ENCODE results near the gene LRRC40. TPM values are rescaled to one million over a fixed set of nuclear protein-coding genes. Genes with fewer than 3 reads are reported as not detected.
A peak's percentile ranks its signal among the peaks of the same experiment; 100 is the strongest.

LRRC40 gene
- polyA plus RNA-seq: 22.9 TPM
- long read RNA-seq, donor 1, partial matches to known transcripts: 116 of 118 reads
- long read RNA-seq, donor 1, other reads (novel, unspliced or antisense): 0 of 118 reads
- long read RNA-seq, donor 2, transcript LRRC40-201 (15 exons, 2,884 nt): major isoform, 6 of 976 reads
- long read RNA-seq, donor 2, partial matches to known transcripts: 960 of 976 reads
- long read RNA-seq, donor 2, other reads (novel, unspliced or antisense): 10 of 976 reads
- long read RNA-seq, donor 3: 0 reads
- long read RNA-seq, donor 4: 0 reads
- long read RNA-seq, donor 5, partial matches to known transcripts: 245 of 246 reads
- long read RNA-seq, donor 5, other reads (novel, unspliced or antisense): 0 of 246 reads
- long read RNA-seq, donor 6, transcript LRRC40-201 (15 exons, 2,884 nt): major isoform, 6 of 667 reads
- long read RNA-seq, donor 6, partial matches to known transcripts: 645 of 667 reads
- long read RNA-seq, donor 6, other reads (novel, unspliced or antisense): 16 of 667 reads
- long read RNA-seq, donor 7, partial matches to known transcripts: 327 of 329 reads
- long read RNA-seq, donor 7, other reads (novel, unspliced or antisense): 0 of 329 reads
- long read RNA-seq, donor 8, transcript LRRC40-201 (15 exons, 2,884 nt): major isoform, 5 of 5 reads
- long read RNA-seq, donor 8, partial matches to known transcripts: 0 of 5 reads
- long read RNA-seq, donor 8, other reads (novel, unspliced or antisense): 0 of 5 reads
- long read RNA-seq, donor 9, transcript LRRC40-201 (15 exons, 2,884 nt): major isoform, 8 of 522 reads
- long read RNA-seq, donor 9, partial matches to known transcripts: 485 of 522 reads
- long read RNA-seq, donor 9, other reads (novel, unspliced or antisense): 29 of 522 reads
- long read RNA-seq, donor 10, transcript LRRC40-201 (15 exons, 2,884 nt): major isoform, 5 of 494 reads
- long read RNA-seq, donor 10, partial matches to known transcripts: 470 of 494 reads
- long read RNA-seq, donor 10, other reads (novel, unspliced or antisense): 19 of 494 reads
- long read RNA-seq, donor 11, partial matches to known transcripts: 0 of 2 reads
- long read RNA-seq, donor 11, other reads (novel, unspliced or antisense): 0 of 2 reads

GRCh38 chr1:70205434-70206118 is at the start of gene LRRC40:
Gene LRRC40 (minus strand): TSS chr1:70205579. CDS start chr1:70205540, 39 bp downstream.
- peaks cover 3% of the 10 kb centered on the region for H3K4me1 ChIP-seq (ENCODE audit: control insufficient read depth, insufficient read depth, low read length)
- peak within 1 kb of the TSS; percentile 96 for H3K27ac ChIP-seq (ENCODE audit: low read length)
- WGBS (ENCODE audit: insufficient coverage, low lambda C conversion rate): no CpG with 5 or more reads among the region's 47 CpGs
- no peaks in the 10 kb centered on the region for H3K9me3 ChIP-seq (ENCODE audit: control insufficient read depth, low read depth, low read length)
- peak within 1 kb of the TSS; percentile 81 for H3K4me3 ChIP-seq (ENCODE audit: low read length)
- peak; percentile 98 to 99 for DNase-seq
- peaks cover 8% of the 10 kb centered on the region for H3K36me3 ChIP-seq (ENCODE audit: control insufficient read depth, insufficient read depth, low read length)
- no peaks in the 10 kb centered on the region for H3K27me3 ChIP-seq (ENCODE audit: control insufficient read depth, insufficient read depth, low read length)

- Histone ChIP-seq H3K27ac (ENCODE audit: low read length) (no peak overlapping the region), H3K9me3 (ENCODE audit: control insufficient read depth, low read depth, low read length) (no peaks in the 10 kb centered on the region), H3K4me1 (ENCODE audit: control insufficient read depth, insufficient read depth, low read length) (no peaks in the 10 kb centered on the region), H3K27me3 (ENCODE audit: control insufficient read depth, insufficient read depth, low read length) (no peaks in the 10 kb centered on the region), H3K36me3 (ENCODE audit: control insufficient read depth, insufficient read depth, low read length) (peaks cover 70% of the 10 kb centered on the region), H3K4me3 (ENCODE audit: low read length) (no peak overlapping the region)
- DNase-seq: no peak
- WGBS (ENCODE audit: insufficient coverage, low lambda C conversion rate): 92% methylated on average over 2 of the region's 4 CpGs
These were observed 43.4 kb upstream of the LRRC40 start for GRCh38 chr1:70248729-70249128.

- Histone ChIP-seq H3K27ac (ENCODE audit: low read length) (no peak overlapping the region), H3K9me3 (ENCODE audit: control insufficient read depth, low read depth, low read length) (no peaks in the 10 kb centered on the region), H3K4me3 (ENCODE audit: low read length) (no peak overlapping the region), H3K4me1 (ENCODE audit: control insufficient read depth, insufficient read depth, low read length) (no peaks in the 10 kb centered on the region), H3K36me3 (ENCODE audit: control insufficient read depth, insufficient read depth, low read length) (peaks cover 74% of the 10 kb centered on the region), H3K27me3 (ENCODE audit: control insufficient read depth, insufficient read depth, low read length) (no peaks in the 10 kb centered on the region)
- DNase-seq: no peak
These were observed 42.4 kb upstream of the LRRC40 start for GRCh38 chr1:70247768-70248167.

DNA sequence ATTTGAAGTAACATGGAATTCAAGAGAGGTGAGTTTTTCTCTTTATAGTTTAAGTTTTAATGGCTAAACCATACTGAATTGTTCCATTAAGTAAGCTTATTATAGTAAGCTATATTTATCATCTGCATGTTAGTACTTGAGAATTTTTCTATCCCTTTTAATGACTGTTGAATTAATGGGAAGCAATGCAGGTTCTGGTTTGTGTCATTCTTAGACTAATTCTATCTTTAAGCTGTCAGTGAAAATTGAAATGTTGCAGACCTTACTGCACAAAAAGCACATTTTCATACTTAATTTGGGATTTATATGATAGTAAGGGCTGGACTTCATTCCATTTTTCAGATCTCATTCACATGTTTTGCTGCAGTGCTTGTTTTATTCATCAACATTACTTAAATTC is 41.7 kb upstream of the LRRC40 start:
- Histone ChIP-seq H3K36me3 (ENCODE audit: control insufficient read depth, insufficient read depth, low read length) (peaks cover 79% of the 10 kb centered on the region), H3K27me3 (ENCODE audit: control insufficient read depth, insufficient read depth, low read length) (no peaks in the 10 kb centered on the region), H3K27ac (ENCODE audit: low read length) (no peak overlapping the region), H3K9me3 (ENCODE audit: control insufficient read depth, low read depth, low read length) (no peaks in the 10 kb centered on the region), H3K4me1 (ENCODE audit: control insufficient read depth, insufficient read depth, low read length) (no peaks in the 10 kb centered on the region), H3K4me3 (ENCODE audit: low read length) (no peak overlapping the region)
- DNase-seq: no peak

DNA sequence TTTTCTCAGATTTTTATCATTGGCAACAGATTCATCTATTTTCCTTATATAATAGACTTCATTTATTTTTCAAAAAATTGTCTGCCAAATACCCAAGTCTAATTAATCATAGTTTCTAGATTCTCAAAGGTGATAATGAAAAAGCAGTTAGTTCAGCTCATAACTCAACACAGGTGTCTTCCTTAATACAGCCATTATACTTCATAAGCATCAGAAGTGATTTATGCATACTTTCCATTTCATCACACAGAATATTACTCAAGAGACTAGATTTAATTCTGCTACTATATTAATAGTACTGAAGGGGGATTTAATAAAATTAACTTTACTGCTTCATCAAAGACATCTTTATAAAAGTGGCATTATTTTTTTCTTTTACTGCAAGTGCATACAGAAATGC is 34.6 kb upstream of the LRRC40 start:
- H3K27me3 ChIP-seq (ENCODE audit: control insufficient read depth, insufficient read depth, low read length): no peaks in the 10 kb centered on the region
- DNase-seq: no peak
- H3K27ac ChIP-seq (ENCODE audit: low read length): no peak overlapping the region
- no peak overlapping the region for H3K4me3 ChIP-seq (ENCODE audit: low read length)
- no peaks in the 10 kb centered on the region for H3K9me3 ChIP-seq (ENCODE audit: control insufficient read depth, low read depth, low read length)
- no peaks in the 10 kb centered on the region for H3K4me1 ChIP-seq (ENCODE audit: control insufficient read depth, insufficient read depth, low read length)
- peaks cover 79% of the 10 kb centered on the region for H3K36me3 ChIP-seq (ENCODE audit: control insufficient read depth, insufficient read depth, low read length)

GRCh38 chr1:70234733-70235132 is 29.4 kb upstream of the LRRC40 start:
- Histone ChIP-seq H3K4me1 (ENCODE audit: control insufficient read depth, insufficient read depth, low read length) (no peaks in the 10 kb centered on the region), H3K4me3 (ENCODE audit: low read length) (no peak overlapping the region), H3K36me3 (ENCODE audit: control insufficient read depth, insufficient read depth, low read length) (peaks cover 74% of the 10 kb centered on the region), H3K9me3 (ENCODE audit: control insufficient read depth, low read depth, low read length) (no peaks in the 10 kb centered on the region), H3K27me3 (ENCODE audit: control insufficient read depth, insufficient read depth, low read length) (no peaks in the 10 kb centered on the region), H3K27ac (ENCODE audit: low read length) (no peak overlapping the region)
- no peak for DNase-seq

DNA sequence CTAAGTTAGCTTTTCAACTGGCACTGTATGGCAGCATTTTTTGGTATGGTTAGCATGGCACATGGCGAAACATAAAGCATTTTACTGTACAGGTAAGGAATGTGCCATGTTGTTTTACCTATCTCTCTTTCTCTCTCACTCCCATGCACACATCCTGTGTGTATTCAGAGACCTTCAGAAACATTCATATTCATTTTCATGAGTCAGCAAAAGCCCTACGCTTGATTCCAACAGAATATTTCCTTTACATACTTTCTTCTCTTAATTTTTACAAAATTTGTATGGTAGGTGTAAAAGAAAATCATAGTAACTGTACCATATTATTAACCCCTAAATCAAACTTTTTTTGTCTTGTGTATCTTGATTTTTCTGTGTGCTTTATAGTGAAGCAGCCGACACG is 26.1 kb upstream of the LRRC40 start:
- Histone ChIP-seq H3K27me3 (ENCODE audit: control insufficient read depth, insufficient read depth, low read length) (no peaks in the 10 kb centered on the region), H3K9me3 (ENCODE audit: control insufficient read depth, low read depth, low read length) (no peaks in the 10 kb centered on the region), H3K4me3 (ENCODE audit: low read length) (no peak overlapping the region), H3K27ac (ENCODE audit: low read length) (no peak overlapping the region), H3K4me1 (ENCODE audit: control insufficient read depth, insufficient read depth, low read length) (no peaks in the 10 kb centered on the region), H3K36me3 (ENCODE audit: control insufficient read depth, insufficient read depth, low read length) (peaks cover 65% of the 10 kb centered on the region)
- WGBS (ENCODE audit: insufficient coverage, low lambda C conversion rate): 90% methylated on average over 4 of the region's 4 CpGs
- DNase-seq: no peak

DNA sequence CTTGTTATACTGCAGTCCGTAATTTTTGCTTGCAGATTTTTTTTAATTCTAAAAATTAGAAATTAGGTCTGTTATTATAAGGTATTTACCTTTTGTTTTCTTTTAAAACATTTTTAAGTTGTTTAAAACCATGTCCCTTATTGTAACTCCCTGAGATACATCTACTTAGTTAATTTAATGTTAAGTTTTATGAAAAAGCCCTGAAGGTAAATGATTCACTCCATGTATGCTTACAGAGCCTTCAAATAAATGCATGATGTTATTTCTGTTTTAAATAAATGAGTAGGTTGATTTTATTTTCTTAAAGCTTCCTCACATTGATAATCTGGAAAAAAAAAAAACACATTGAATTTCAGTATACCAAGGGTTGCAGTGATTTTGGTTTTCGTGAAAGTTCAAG is 23.3 kb upstream of the LRRC40 start:
- Histone ChIP-seq H3K27ac (ENCODE audit: low read length) (no peak overlapping the region), H3K27me3 (ENCODE audit: control insufficient read depth, insufficient read depth, low read length) (no peaks in the 10 kb centered on the region), H3K36me3 (ENCODE audit: control insufficient read depth, insufficient read depth, low read length) (peaks cover 66% of the 10 kb centered on the region), H3K9me3 (ENCODE audit: control insufficient read depth, low read depth, low read length) (no peaks in the 10 kb centered on the region), H3K4me3 (ENCODE audit: low read length) (no peak overlapping the region), H3K4me1 (ENCODE audit: control insufficient read depth, insufficient read depth, low read length) (peaks cover 8% of the 10 kb centered on the region)
- 100% methylated on average over 1 of the region's 2 CpGs for WGBS (ENCODE audit: insufficient coverage, low lambda C conversion rate)
- no peak for DNase-seq

- H3K27ac ChIP-seq (ENCODE audit: low read length): no peak overlapping the region
- DNase-seq: no peak
- H3K9me3 ChIP-seq (ENCODE audit: control insufficient read depth, low read depth, low read length): no peaks in the 10 kb centered on the region
- H3K4me3 ChIP-seq (ENCODE audit: low read length): no peak overlapping the region
- no peaks in the 10 kb centered on the region for H3K27me3 ChIP-seq (ENCODE audit: control insufficient read depth, insufficient read depth, low read length)
- WGBS (ENCODE audit: insufficient coverage, low lambda C conversion rate): no CpG with 5 or more reads among the region's 1 CpG
- peaks cover 12% of the 10 kb centered on the region for H3K4me1 ChIP-seq (ENCODE audit: control insufficient read depth, insufficient read depth, low read length)
- H3K36me3 ChIP-seq (ENCODE audit: control insufficient read depth, insufficient read depth, low read length): peaks cover 56% of the 10 kb centered on the region
These were observed 22.1 kb upstream of the LRRC40 start for GRCh38 chr1:70227439-70227838.

- Histone ChIP-seq H3K9me3 (ENCODE audit: control insufficient read depth, low read depth, low read length) (no peaks in the 10 kb centered on the region), H3K4me3 (ENCODE audit: low read length) (no peak overlapping the region), H3K27ac (ENCODE audit: low read length) (no peak overlapping the region), H3K27me3 (ENCODE audit: control insufficient read depth, insufficient read depth, low read length) (no peaks in the 10 kb centered on the region), H3K4me1 (ENCODE audit: control insufficient read depth, insufficient read depth, low read length) (peaks cover 12% of the 10 kb centered on the region), H3K36me3 (ENCODE audit: control insufficient read depth, insufficient read depth, low read length) (peaks cover 39% of the 10 kb centered on the region)
- WGBS (ENCODE audit: insufficient coverage, low lambda C conversion rate): 80% methylated on average over 1 of the region's 2 CpGs
- DNase-seq: peak in 1 of 2 donors; percentile 8
These were observed 19.6 kb upstream of the LRRC40 start for GRCh38 chr1:70224954-70225353.

Measured in large intestine (tissue), 12 donors.